RWPE2 (cell line): Measurements from ENCODE around the gene CPSF3.

ENCODE experiments used
- ATAC-seq: fragments of 200-7000 bp; cut with Tn5 transposase; 3 replicates; pipeline ENCODE4 v1.9.1; 2021; ENCODE audit warnings: low read depth
- DNase-seq: peaks from one replicate; pipeline ENCODE4 v3.0.0-alpha.2; 2020; ENCODE audit warnings: low spot score
- H3K27ac ChIP-seq: fragments of 450-650 bp; 2 replicates; pipeline ENCODE4 v1.5.1; 2017; ENCODE audit warnings: mild to moderate bottlenecking; ENCODE audit not compliant: poor library complexity, severe bottlenecking
- H3K27me3 ChIP-seq: fragments of 250-450 bp; sonication (Bioruptor Pico); 2 replicates; pipeline ENCODE4 v1.5.1; 2021; ENCODE audit warnings: mild to moderate bottlenecking, moderate library complexity; ENCODE audit not compliant: insufficient read depth, poor library complexity, severe bottlenecking
- H3K36me3 ChIP-seq: fragments of 250-450 bp; sonication (Bioruptor Pico); 2 replicates; pipeline ENCODE4 v1.5.1; 2020; ENCODE audit warnings: low read depth, mild to moderate bottlenecking, moderate library complexity
- H3K4me1 ChIP-seq: fragments of 250-450 bp; sonication (Bioruptor Pico); 2 replicates; pipeline ENCODE4 v1.5.1; 2021; ENCODE audit warnings: mild to moderate bottlenecking, moderate library complexity; ENCODE audit not compliant: insufficient read depth, poor library complexity, severe bottlenecking
- H3K4me3 ChIP-seq: fragments of 250-450 bp; sonication (Bioruptor Pico); 2 replicates; pipeline ENCODE4 v1.5.1; 2021; ENCODE audit warnings: mild to moderate bottlenecking, moderate library complexity; ENCODE audit not compliant: severe bottlenecking
- H3K9me3 ChIP-seq: fragments of 250-450 bp; sonication (Bioruptor Pico); 2 replicates; pipeline ENCODE4 v1.5.1; 2021; ENCODE audit warnings: mild to moderate bottlenecking, moderate library complexity; ENCODE audit not compliant: severe bottlenecking
- CTCF ChIP-seq: fragments of 450-650 bp; IDR thresholded peaks from one replicate; pipeline ENCODE4 v1.5.1; 2017; ENCODE audit warnings: mild to moderate bottlenecking, moderate library complexity; ENCODE audit not compliant: poor library complexity, severe bottlenecking

The CPSF3 gene

GRCh38 chr2:9415516-9416169, 7.8 kb upstream of the CPSF3 start:
- no peak for ATAC-seq
- Histone ChIP-seq H3K4me3 (no peak overlapping the region), H3K4me1 (peaks cover 14% of the 10 kb centered on the region), H3K36me3 (peaks cover 58% of the 10 kb centered on the region), H3K27ac (peak overlapping the region; percentile 75), H3K9me3 (no peaks in the 10 kb centered on the region), H3K27me3 (no peaks in the 10 kb centered on the region)
- TF ChIP-seq CTCF = no peak
- DNase-seq = no peak

GRCh38 chr2:9416267-9416961, 7.0 kb upstream of the CPSF3 start:
- Histone ChIP-seq H3K4me1 (peaks cover 14% of the 10 kb centered on the region), H3K9me3 (no peaks in the 10 kb centered on the region), H3K27me3 (no peaks in the 10 kb centered on the region), H3K4me3 (no peak overlapping the region), H3K27ac (peak overlapping the region; percentile 75), H3K36me3 (peaks cover 58% of the 10 kb centered on the region)
- DNase-seq (no peak), ATAC-seq (peak; percentile 96)
- TF ChIP-seq CTCF = no peak

- peak overlapping the region; percentile 75 for H3K27ac ChIP-seq
- DNase-seq = no peak
Measured at GRCh38 chr2:9416962-9417316, 6.5 kb upstream of the CPSF3 start.

GRCh38 chr2:9417725-9418124, 5.7 kb upstream of the CPSF3 start:
- Histone ChIP-seq H3K4me3 (no peak overlapping the region), H3K27ac (peak overlapping the region; percentile 75), H3K4me1 (peaks cover 18% of the 10 kb centered on the region), H3K36me3 (peaks cover 47% of the 10 kb centered on the region), H3K27me3 (no peaks in the 10 kb centered on the region), H3K9me3 (no peaks in the 10 kb centered on the region)
- ATAC-seq = no peak
- TF ChIP-seq CTCF = no peak
- DNase-seq = no peak

More at GRCh38 chr2:9416962-9417316, 6.5 kb upstream of the CPSF3 start:
- no peaks in the 10 kb centered on the region for H3K27me3 ChIP-seq
- H3K4me1 ChIP-seq = peaks cover 18% of the 10 kb centered on the region
- H3K36me3 ChIP-seq = peaks cover 55% of the 10 kb centered on the region
- no peaks in the 10 kb centered on the region for H3K9me3 ChIP-seq
- H3K4me3 ChIP-seq = no peak overlapping the region
- peak; percentile 17 for ATAC-seq
- no peak for TF ChIP-seq CTCF

- ATAC-seq = no peak
- H3K9me3 ChIP-seq = no peaks in the 10 kb centered on the region
- no peaks in the 10 kb centered on the region for H3K27me3 ChIP-seq
- no peak overlapping the region for H3K27ac ChIP-seq
- TF ChIP-seq CTCF = no peak
- no peak for DNase-seq
- H3K4me3 ChIP-seq = no peak overlapping the region
- H3K4me1 ChIP-seq = peaks cover 18% of the 10 kb centered on the region
- H3K36me3 ChIP-seq = peaks cover 37% of the 10 kb centered on the region
Measured at GRCh38 chr2:9418746-9419145, 4.7 kb upstream of the CPSF3 start.
